Thymus (tissue), 11 donors: Measurements from ENCODE around the gene SCYL3. TPM values are rescaled to one million over a fixed set of nuclear protein-coding genes. Genes with fewer than 3 reads are reported as not detected.
"Not testable (repeated sequence)": the region's sequence is repeated elsewhere in the genome, so short reads cannot be mapped to it uniquely, and the experiment has no call there.

Source experiments
- DNase-seq, 9 donors: peaks; one replicate each; pipeline ENCODE4 v3.0.0-alpha.2; 2013; ENCODE audit warnings: low spot score in 9 of 9, low read depth in 6 of 9, missing footprints in 1 of 9
- H3K27ac ChIP-seq, 2 donors: one replicate each; pipeline ENCODE4 v1.5.1; 2013; ENCODE audit warnings: control low read depth in 1 of 2, low read depth in 1 of 2, low read length in 1 of 2, mild to moderate bottlenecking in 1 of 2, moderate library complexity in 1 of 2
- H3K27me3 ChIP-seq, 2 donors: one replicate each; pipeline ENCODE4 v1.5.1; 2013; ENCODE audit warnings: low read length in 1 of 2; ENCODE audit not compliant: control insufficient read depth in 2 of 2, insufficient read depth in 1 of 2
- H3K36me3 ChIP-seq, 2 donors: one replicate each; pipeline ENCODE4 v1.5.1; 2013; ENCODE audit warnings: low read length in 1 of 2, mild to moderate bottlenecking in 1 of 2, moderate library complexity in 1 of 2; ENCODE audit not compliant: control insufficient read depth in 2 of 2, insufficient read depth in 2 of 2
- H3K4me1 ChIP-seq, 2 donors: one replicate each; pipeline ENCODE4 v1.5.1; 2013; ENCODE audit warnings: low read length in 2 of 2; ENCODE audit not compliant: control insufficient read depth in 2 of 2, insufficient read depth in 2 of 2
- H3K4me3 ChIP-seq, 2 donors: one replicate each; pipeline ENCODE4 v1.5.1; 2013; ENCODE audit warnings: low read length in 2 of 2, control low read depth in 1 of 2, mild to moderate bottlenecking in 1 of 2
- H3K9me3 ChIP-seq, 2 donors: one replicate each; pipeline ENCODE4 v1.5.1; 2013; ENCODE audit warnings: low read length in 1 of 2, mild to moderate bottlenecking in 1 of 2; ENCODE audit not compliant: control insufficient read depth in 2 of 2, insufficient read depth in 1 of 2
- WGBS: extraction: QIAGEN DNeasy Blood & Tissue Kit; methylation state at CpG from one replicate; pipeline ENCODE4 v1.1.7; 2013; 5-methylcytosine and 5-hydroxymethylcytosine counted together
- polyA plus RNA-seq: library from polyadenylated mRNA; stranded (reverse); fragments of 200-250 nt; gene quantifications from one replicate; pipeline ENCODE4 v1.2.3, GENCODE V29; 2013
- total RNA-seq: library from RNA; stranded (reverse); fragments of 120-200 nt; gene quantifications from one replicate; pipeline ENCODE4 v1.2.4, GENCODE V29; 2013
- donor health status: healthy.

SCYL3 gene
- total and polyA plus RNA-seq, 2 donors, result 10.0 to 13.5 TPM

DNA sequence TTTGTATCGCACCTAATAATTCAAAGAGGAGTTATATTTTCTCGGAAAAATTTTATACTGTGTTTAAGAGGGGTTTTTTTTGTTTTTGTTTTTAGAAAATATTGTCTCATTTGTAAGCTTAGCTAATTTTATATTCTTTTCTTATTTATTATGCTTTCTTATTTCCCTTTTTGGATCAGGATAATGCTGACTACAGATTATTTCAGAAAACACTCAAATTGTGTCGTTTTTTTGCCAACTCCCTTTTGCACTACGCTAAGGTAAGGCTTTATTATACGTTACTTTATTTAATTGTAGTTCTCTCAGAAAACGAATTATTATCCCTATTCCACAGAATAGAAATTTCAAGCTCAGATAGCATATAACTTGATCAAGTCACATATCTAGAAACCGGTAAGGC, 72.2 kb downstream of the SCYL3 start:
- no peak overlapping the region for H3K4me3 ChIP-seq
- no peak for DNase-seq
- no peaks in the 10 kb centered on the region for H3K27me3 ChIP-seq
- H3K9me3 ChIP-seq, result no peaks in the 10 kb centered on the region
- no peak overlapping the region for H3K27ac ChIP-seq
- WGBS, result 98% methylated on average over 7 of the region's 7 CpGs
- no peaks in the 10 kb centered on the region for H3K4me1 ChIP-seq
- peaks cover 9 to 20% of the 10 kb centered on the region in 2 donors for H3K36me3 ChIP-seq

DNA sequence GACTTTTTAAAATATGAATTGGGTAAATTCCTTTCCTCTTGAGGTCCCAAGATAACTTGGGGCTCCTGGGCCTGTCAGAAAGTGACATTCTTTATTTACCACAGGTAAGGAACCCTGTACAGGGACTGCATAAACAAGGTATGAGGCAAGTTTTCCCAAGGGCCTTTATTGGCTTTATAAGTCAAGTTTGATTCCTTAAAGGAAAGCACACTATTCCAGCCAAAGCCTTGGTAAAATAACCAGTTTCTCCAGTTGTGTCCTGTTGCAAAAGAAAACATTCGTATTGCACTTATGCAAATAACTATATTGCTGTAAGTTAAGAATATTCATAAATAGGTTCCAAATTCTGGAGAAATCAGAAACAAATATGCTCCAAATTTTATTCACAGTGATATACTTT, 77.1 kb downstream of the SCYL3 start:
- H3K27me3 ChIP-seq, result no peaks in the 10 kb centered on the region
- H3K4me3 ChIP-seq, result no peak overlapping the region
- H3K36me3 ChIP-seq, result peaks cover 2 to 27% of the 10 kb centered on the region in 2 donors
- 97% methylated on average over 1 of the region's 1 CpG for WGBS
- H3K27ac ChIP-seq, result no peak overlapping the region
- DNase-seq, result no peak
- H3K9me3 ChIP-seq, result no peaks in the 10 kb centered on the region
- H3K4me1 ChIP-seq, result no peaks in the 10 kb centered on the region

DNA sequence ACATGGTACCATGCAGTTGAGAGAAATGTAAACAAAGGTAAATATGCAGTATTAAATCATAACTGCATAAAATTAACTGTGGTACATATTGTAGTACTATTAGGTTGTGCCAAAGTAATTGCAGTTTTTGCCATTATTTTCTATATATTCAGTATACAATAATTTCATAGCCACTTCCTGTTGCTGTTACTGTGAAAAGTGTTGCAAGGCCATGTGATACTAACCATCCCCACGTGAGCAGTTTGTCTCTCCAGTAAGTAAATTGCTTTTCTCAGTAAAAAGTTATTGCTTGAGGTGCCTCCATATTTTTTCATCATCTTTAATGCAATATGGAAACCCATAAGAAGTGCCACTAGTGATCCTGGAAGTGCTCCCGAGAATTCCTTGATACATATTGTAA, 79.4 kb downstream of the SCYL3 start:
- Histone ChIP-seq H3K4me3 (no peak overlapping the region), H3K27ac (no peak overlapping the region), H3K27me3 (no peaks in the 10 kb centered on the region), H3K9me3 (no peaks in the 10 kb centered on the region), H3K4me1 (no peaks in the 10 kb centered on the region), H3K36me3 (peaks cover 2 to 30% of the 10 kb centered on the region in 2 donors)
- no peak for DNase-seq
- 93% methylated on average over 2 of the region's 2 CpGs for WGBS

DNA sequence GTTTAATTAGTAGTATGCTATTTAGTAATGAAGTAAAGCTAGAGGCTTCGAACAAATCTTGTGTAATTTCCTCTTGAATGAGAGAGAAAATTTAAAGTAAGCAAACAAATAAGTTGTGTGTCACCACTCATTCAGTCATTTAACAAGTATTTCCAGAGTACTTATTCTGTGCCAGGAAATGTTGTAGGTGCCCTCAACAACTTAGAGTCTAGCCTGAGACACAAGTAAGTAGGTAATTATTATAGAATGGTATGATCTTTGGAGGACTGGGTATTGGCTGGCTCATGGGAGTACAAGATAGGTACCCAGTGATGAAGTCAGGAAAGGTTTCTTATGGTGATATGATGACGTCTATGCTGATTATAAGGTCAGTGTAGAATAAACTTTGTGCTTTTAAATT, 81.6 kb downstream of the SCYL3 start:
- Histone ChIP-seq H3K9me3 (no peaks in the 10 kb centered on the region), H3K36me3 (peaks cover 11 to 49% of the 10 kb centered on the region in 2 donors), H3K27me3 (no peaks in the 10 kb centered on the region), H3K27ac (no peak overlapping the region), H3K4me3 (no peak overlapping the region), H3K4me1 (no peaks in the 10 kb centered on the region)
- 96% methylated on average over 2 of the region's 2 CpGs for WGBS
- DNase-seq, result no peak

DNA sequence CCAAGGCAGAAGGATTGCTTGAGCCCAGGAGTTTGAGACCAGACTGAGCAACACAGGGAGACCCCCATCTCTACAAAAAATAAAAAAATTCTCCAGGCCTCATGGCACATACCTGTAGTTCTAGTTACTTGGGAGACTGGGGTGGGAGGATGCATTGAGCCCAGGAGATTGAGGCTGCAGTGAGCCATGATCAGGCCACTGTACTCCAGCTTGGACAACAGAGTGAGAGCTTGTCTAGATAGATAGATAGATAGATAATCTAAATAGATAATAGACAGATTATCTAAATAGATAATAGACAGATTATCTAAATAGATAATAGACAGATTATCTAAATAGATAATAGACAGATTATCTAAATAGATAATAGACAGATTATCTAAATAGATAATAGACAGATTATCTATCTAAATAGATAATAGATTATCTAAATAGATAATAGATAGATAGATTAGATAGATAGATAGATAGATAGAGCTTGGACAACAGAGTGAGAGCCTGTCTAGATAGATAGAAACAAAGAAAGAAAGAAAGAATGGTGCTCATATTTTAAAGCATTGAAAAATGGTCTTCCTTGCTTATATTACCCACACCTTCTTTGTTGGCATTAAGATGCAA, 82.2 kb downstream of the SCYL3 start:
- not testable (repeated sequence) for H3K27ac ChIP-seq, H3K4me1 ChIP-seq, H3K4me3 ChIP-seq, DNase-seq, H3K27me3 ChIP-seq, H3K9me3 ChIP-seq
- peaks cover 15 to 55% of the 10 kb centered on the region in 2 donors for H3K36me3 ChIP-seq

DNA sequence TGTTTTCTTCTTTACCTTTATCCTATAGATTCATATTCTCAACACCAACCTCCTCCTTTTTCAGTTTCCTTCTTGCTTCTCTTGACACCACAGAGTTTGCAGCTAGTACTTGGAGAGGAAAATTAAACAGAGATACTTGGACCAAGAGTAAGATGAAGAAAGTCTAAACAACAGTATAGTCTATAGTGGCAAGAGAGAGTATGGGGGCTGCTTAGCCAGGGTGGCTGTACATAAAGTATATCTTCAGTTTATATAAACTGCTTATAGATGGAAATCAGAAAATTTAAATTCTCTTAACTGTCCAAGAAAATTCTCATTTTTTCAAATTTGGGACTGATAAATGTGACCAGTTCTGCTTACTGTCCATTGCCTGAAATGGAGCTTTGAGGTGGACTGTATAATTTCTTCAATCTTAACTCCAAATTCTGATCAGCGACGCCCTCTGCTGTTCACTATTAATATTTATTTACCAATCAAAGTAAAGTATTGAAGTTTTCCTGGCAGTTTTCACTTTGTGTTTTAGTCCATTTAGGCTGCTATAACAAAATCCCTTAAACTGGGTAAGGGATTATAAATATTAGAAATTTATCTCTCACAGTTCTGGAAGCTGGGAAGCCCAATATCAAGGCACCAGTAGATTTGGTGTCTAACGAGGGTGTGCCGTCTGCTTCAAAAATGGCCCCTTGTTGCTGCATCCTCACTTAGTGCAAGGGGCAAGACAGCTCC, 84.2 kb downstream of the SCYL3 start:
- DNase-seq, result peak in 3 of 9 donors; percentile 10 to 38 (median 11)
- Histone ChIP-seq H3K27me3 (no peaks in the 10 kb centered on the region), H3K9me3 (no peaks in the 10 kb centered on the region), H3K4me3 (no peak overlapping the region), H3K36me3 (peaks cover 18 to 67% of the 10 kb centered on the region in 2 donors), H3K4me1 (no peaks in the 10 kb centered on the region), H3K27ac (no peak overlapping the region)
- WGBS, result 67% methylated on average over 4 of the region's 4 CpGs

DNA sequence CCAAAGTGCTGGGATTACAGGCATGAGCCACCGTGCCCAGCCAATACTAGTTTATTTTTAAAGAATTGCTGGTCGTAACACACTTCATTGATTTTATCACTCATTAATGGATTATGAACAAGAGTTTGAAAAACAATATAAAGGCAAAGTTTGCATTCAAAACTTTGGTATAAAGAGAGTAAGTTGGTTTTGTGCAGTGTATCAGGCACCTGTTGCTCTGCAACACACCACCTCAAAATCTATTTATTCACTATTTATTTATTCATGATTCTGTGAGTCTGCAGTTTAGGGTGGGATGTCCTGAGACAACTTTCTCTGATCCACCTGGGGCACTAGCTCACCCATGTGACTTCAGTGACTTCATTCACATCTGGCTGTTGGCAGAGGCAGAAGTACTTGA, 88.8 kb downstream of the SCYL3 start:
- Histone ChIP-seq H3K9me3 (no peaks in the 10 kb centered on the region), H3K27me3 (no peaks in the 10 kb centered on the region), H3K4me1 (no peaks in the 10 kb centered on the region), H3K36me3 (peaks cover 16 to 59% of the 10 kb centered on the region in 2 donors), H3K4me3 (no peak overlapping the region), H3K27ac (no peak overlapping the region)
- WGBS, result 98% methylated on average over 2 of the region's 2 CpGs
- DNase-seq, result no peak

DNA sequence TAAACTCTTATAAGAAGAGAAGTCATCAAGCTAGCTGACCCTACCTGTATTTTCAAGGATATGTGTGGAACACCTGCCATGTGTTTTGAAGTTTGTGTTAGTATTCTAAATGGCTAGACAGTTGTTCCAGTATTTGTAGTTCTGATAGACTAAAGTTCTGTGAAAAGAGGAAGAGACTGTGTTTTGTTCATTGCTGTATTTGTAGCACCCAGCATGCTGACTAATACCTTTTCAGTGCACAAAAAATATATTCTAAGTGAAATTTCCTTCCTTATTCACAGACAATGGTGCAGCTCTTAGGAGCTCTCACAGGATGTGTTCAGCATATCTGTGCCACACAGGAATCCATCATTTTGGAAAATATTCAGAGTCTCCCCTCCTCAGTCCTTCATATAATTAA, 90.8 kb downstream of the SCYL3 start:
- Histone ChIP-seq H3K4me1 (no peaks in the 10 kb centered on the region), H3K27me3 (no peaks in the 10 kb centered on the region), H3K27ac (no peak overlapping the region), H3K9me3 (no peaks in the 10 kb centered on the region), H3K36me3 (peaks cover 10 to 50% of the 10 kb centered on the region in 2 donors), H3K4me3 (no peak overlapping the region)
- DNase-seq, result no peak
